Thoracic aorta (tissue), 2 donors: ENCODE results near the gene ZNHIT1. TPM values are rescaled to one million over a fixed set of nuclear protein-coding genes. Genes with fewer than 3 reads are reported as not detected.

Experiments
- ATAC-seq: fragments of 150-250 bp; one replicate; pipeline ENCODE4 v1.8.0; 2017; ENCODE audit warnings: low read depth; ENCODE audit not compliant: insufficient number of reproducible peaks, low FRiP score
- DNase-seq: peaks from one replicate; pipeline ENCODE4 v3.0.0-alpha.2; 2020; ENCODE audit warnings: low spot score
- H3K27ac ChIP-seq, 2 donors: fragments of 200-600 bp; sonication (generic); 1 replicate in 1 of 2; 2 replicates in 1 of 2; pipeline ENCODE4 v1.5.1; 2016; ENCODE audit warnings: mild to moderate bottlenecking in 2 of 2, moderate library complexity in 2 of 2
- H3K27me3 ChIP-seq: fragments of 200-600 bp; sonication (generic); replicated peaks from 2 replicates; pipeline ENCODE4 v1.6.0; 2016; ENCODE audit warnings: mild to moderate bottlenecking; ENCODE audit not compliant: insufficient read depth
- H3K36me3 ChIP-seq: fragments of 200-600 bp; sonication (generic); one replicate; pipeline ENCODE4 v1.5.1; 2016
- H3K4me1 ChIP-seq, 2 donors: fragments of 200-600 bp; sonication (generic); 1 replicate in 1 of 2; 2 replicates in 1 of 2; pipeline versions ENCODE4 v1.5.1 to v1.6.0; 2016; ENCODE audit warnings: low read depth in 2 of 2, mild to moderate bottlenecking in 1 of 2; ENCODE audit not compliant: control insufficient read depth in 1 of 2
- H3K4me3 ChIP-seq: fragments of 200-600 bp; sonication (generic); 2 replicates; pipeline ENCODE4 v1.5.1; 2016; ENCODE audit warnings: mild to moderate bottlenecking
- H3K9me3 ChIP-seq: fragments of 200-600 bp; sonication (generic); 2 replicates; pipeline ENCODE4 v1.5.1; 2016
- total RNA-seq, 2 donors: library from RNA; depleted of rRNA; stranded (reverse); fragments of >200 nt; gene quantifications; one replicate each; pipeline versions ENCODE4 v1.1.0 to v1.2.3, GENCODE V29; 2016
- TF ChIP-seq, protein P1 (sequence below): fragments of 200-600 bp; sonication (generic); IDR thresholded peaks from one replicate; pipeline ENCODE4 v1.5.1; 2019; ENCODE audit warnings: antibody characterized with exemption

The ZNHIT1 gene
- total RNA-seq, 2 donors from 2014 or later, result 43.7 to 53.2 TPM

GRCh38 chr7:101212014-101212413 lies 6.0 kb upstream of the ZNHIT1 start:
- Histone ChIP-seq H3K27ac (no peak overlapping the region), H3K4me1 (peaks cover 9 to 16% of the 10 kb centered on the region in 2 donors), H3K9me3 (no peaks in the 10 kb centered on the region), H3K27me3 (no peaks in the 10 kb centered on the region), H3K4me3 (no peak overlapping the region), H3K36me3 (peaks cover 27% of the 10 kb centered on the region)
- TF ChIP-seq, protein P1, sequence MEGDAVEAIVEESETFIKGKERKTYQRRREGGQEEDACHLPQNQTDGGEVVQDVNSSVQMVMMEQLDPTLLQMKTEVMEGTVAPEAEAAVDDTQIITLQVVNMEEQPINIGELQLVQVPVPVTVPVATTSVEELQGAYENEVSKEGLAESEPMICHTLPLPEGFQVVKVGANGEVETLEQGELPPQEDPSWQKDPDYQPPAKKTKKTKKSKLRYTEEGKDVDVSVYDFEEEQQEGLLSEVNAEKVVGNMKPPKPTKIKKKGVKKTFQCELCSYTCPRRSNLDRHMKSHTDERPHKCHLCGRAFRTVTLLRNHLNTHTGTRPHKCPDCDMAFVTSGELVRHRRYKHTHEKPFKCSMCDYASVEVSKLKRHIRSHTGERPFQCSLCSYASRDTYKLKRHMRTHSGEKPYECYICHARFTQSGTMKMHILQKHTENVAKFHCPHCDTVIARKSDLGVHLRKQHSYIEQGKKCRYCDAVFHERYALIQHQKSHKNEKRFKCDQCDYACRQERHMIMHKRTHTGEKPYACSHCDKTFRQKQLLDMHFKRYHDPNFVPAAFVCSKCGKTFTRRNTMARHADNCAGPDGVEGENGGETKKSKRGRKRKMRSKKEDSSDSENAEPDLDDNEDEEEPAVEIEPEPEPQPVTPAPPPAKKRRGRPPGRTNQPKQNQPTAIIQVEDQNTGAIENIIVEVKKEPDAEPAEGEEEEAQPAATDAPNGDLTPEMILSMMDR, result no peak
- no peak for ATAC-seq
- no peak for DNase-seq

DNA sequence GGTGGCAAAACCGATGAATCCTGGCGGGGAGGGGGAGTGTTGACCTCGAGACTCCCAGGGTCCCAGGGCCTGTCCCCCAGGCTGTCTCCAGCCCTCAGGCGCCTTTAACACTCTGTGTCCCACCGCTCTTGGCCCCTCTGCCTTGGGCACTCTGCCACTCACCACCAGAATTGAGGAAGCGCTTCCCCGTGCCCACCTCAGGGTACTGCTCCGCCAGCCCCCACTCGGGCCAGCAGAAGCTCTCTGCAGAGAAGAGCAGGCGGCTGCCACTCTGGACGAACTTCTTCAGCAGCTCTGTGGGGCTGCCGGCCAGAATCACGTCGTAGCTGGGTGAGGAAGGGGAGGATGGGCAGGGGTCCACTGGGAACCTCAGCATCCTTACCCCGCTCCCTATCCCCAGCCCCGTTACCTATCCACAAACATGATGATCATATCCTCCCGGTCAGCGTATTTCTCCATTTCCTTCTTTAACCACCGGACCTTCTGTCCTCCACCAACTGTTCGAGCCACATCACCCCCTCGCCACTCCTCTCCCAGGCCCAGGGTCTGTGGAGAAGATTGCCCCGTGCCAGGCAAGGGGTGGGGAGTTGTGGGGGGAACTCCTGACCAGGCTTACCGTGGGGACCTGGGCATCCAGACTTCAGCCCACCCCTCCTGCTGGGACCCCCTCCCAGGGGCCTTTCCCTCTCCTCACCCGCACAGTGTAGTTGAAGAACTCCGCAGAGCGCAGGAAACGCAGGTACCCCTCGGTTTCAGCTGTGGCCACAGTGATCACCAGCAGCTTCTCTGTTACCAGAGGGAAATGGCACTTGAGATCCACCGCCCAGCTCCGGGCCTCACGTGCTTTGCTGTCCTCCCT lies 1.7 kb upstream of the ZNHIT1 start:
- Histone ChIP-seq H3K4me3 (peak overlapping the region; percentile 87), H3K27me3 (no peaks in the 10 kb centered on the region), H3K9me3 (no peaks in the 10 kb centered on the region), H3K4me1 (peaks cover 16 to 37% of the 10 kb centered on the region in 2 donors), H3K27ac (peak overlapping the region in 1 of 2 donors; percentile 87), H3K36me3 (peaks cover 10% of the 10 kb centered on the region)
- DNase-seq, result no peak
- TF ChIP-seq, protein P1, result no peak
- ATAC-seq, result no peak

GRCh38 chr7:101216860-101217387 lies 1.0 kb upstream of the ZNHIT1 start:
- TF ChIP-seq, protein P1, result no peak
- peaks cover 16 to 37% of the 10 kb centered on the region in 2 donors for H3K4me1 ChIP-seq
- no peaks in the 10 kb centered on the region for H3K9me3 ChIP-seq
- H3K4me3 ChIP-seq, result peak overlapping the region; percentile 87
- ATAC-seq (peak; percentile 13), DNase-seq (no peak)
- H3K36me3 ChIP-seq, result peaks cover 6% of the 10 kb centered on the region
- H3K27ac ChIP-seq, result peak overlapping the region; percentile 58 to 87
- H3K27me3 ChIP-seq, result no peaks in the 10 kb centered on the region

DNA sequence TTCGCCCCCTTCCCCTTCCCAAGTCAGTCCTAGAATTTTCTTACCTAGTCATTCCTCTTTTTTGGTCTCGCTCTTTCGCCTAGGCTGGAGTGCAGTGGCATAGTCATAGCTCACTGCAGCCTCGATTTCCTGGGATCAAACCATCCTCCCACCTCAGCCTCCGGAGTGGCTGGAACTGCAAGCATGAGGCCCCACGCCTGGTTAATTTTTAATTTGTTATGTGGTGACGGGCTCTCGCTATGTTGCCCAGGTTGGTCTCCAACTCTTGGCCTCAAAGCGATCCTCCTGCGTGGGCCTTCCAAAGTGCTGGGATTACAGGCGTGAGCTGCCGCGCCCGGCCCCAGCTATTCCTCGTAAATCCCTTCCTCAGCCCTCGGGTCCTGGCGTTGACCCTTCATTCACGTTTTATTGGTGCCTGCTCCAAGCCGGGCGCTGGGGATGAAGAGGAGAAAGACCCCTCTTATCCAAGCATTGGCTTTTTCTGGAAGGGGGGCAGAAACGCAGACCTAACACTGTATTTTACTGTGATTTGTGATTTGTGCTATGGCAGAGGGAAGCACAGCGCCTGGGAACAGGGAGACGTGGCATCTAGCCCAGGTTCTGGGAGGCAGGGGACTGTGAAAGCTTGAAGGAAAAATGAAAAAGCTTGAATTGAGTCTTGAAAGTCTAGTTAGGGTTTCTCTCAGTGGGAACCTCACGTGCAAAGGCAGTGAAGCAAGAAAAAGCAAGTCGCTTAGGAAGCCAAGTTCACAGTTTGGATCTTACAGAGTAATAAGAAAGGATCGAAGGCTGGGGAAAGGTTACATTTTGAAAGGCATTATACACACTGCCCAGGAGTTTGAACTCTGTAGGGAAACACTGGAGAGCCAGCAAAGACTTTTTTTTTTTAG lies 516 bp downstream of the ZNHIT1 start:
- DNase-seq (no peak), ATAC-seq (no peak)
- Histone ChIP-seq H3K4me1 (peaks cover 16 to 37% of the 10 kb centered on the region in 2 donors), H3K27ac (peak overlapping the region; percentile 58 to 87), H3K36me3 (peaks cover 7% of the 10 kb centered on the region), H3K9me3 (no peaks in the 10 kb centered on the region), H3K4me3 (peak overlapping the region; percentile 87), H3K27me3 (no peaks in the 10 kb centered on the region)
- TF ChIP-seq, protein P1, result no peak

DNA sequence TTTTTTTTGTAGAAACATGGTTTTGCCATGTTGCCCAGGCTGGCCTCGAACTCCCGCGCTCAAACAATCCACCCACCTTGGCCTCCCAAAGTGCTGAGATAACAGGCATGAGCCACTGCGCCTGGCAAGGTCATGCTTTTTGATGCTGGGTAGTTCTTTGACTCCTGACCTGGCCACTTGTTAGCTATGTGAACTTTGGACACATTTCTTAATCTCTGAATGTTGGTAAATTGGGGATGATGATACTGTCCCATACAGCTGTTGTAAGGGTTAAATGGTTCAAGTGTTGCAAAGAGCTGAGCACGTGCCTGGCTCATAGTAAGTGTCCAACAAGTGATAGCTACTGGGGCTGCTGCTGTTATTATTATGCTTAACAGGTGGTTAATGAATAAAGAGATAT lies 2.3 kb downstream of the ZNHIT1 start:
- H3K36me3 ChIP-seq, result peaks cover 22% of the 10 kb centered on the region
- no peak for ATAC-seq

More for the DNA sequence above, 2.3 kb downstream of the ZNHIT1 start:
- TF ChIP-seq, protein P1, result no peak
- Histone ChIP-seq H3K4me1 (peaks cover 16 to 37% of the 10 kb centered on the region in 2 donors), H3K27me3 (no peaks in the 10 kb centered on the region), H3K9me3 (no peaks in the 10 kb centered on the region), H3K27ac (no peak overlapping the region), H3K4me3 (no peak overlapping the region)
- no peak for DNase-seq
